GM18498 (cell line): ENCODE measurements around the gene YJEFN3.

Source experiments
- ATAC-seq: cut with Tn5 transposase; IDR thresholded peaks from one replicate; pipeline ENCODE4 v1.9.1; 2021; ENCODE audit warnings: mild to moderate bottlenecking, moderate library complexity; ENCODE audit not compliant: unreplicated experiment

Gene YJEFN3

DNA sequence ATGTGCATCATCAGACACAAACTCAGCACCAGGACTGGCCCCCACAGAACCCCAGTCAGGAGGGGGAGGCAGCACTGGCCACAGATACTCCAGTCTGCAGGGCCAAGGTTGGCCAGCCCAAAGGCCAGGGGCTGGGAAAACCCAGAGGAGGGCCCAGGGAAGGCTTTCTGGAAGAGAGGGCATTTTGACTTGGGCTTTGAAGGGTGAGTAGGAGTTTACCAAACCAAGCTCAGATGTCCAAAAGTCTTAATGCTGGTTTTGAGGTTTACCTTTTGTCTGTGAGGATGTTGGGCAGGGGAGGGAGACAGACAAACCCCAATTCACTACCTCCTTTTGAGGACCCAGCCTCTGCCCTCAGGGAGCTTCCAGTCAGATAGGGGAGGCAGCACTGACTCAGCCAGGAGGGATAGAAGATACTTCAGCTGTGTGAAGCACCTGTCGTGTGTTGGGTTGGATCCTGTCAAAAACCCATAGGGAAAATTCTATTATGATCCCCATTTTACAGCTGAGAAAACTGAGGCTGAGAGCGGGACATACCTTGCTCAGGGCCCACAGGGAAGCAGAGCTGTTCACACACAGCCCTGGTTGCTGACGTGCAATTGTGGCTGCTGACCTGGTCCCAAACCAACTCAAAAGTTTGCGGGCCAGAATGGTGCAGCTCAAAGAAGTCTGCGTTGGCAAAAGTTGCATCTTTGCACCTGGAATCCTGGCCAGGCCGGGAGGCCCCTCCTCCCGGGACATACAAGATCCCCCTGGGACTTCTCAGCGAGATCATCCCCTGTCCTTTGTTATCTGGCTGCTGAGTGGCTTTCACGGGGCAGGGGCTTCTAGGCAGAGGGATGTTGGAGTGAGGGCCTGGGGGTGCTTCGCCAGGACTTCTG lies 22.5 kb downstream of the YJEFN3 start:
- ATAC-seq, result no peak

DNA sequence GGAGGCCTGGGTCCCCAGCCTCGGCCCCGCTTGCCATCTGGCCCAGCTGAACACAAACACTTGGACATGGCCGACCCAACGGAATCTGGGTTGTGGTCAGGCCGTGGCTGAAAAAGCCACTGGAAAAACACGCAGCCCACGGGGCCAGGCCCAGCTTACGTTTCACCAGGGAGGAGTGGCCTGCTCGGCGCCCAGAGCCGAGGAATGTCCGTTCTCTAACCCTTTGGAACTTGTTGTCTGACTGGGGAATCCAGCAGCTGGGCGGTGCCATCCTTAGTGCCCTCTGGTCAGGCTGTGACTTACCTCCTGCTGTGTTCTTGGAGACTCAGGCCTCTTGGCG lies 23.1 kb downstream of the YJEFN3 start:
- ATAC-seq, result no peak

DNA sequence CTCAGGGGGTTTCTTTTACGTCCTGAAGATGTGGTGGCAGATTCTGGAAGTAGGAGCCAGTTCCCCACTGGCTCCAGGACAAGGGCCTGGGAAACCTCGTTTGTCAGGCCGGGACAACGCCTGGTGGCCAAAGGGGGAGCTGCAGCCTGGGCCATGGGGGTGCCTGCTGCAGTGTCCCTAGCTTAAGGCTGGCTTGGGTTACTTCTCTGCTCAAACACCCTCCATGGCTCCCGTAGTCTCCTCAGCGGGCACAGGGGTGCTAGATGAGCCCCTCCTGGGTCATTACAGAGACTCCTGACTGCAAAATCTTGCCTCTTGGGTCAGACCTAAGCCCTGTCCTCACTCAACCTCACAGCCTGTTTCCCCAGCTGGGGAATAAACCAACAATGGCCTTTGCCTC lies 24.1 kb downstream of the YJEFN3 start:
- ATAC-seq, result no peak

DNA sequence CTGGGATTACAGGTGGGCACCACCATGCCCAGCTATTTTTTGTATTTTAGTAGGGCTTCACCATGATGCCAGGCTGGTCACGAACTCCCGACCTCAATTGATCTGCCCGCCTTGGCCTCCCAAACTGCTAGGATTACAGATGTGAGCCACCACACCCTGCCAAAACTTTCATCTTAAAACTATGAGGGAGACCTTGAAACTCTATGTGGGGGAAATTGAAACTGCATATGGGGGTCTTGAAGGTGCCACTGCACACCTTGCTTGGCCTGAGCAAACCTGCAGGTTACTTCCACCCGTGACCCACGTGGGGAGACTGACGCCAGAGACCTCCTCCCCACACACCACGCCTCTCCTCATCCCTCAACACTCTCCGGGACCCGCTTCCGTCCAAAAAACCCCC lies 25.0 kb downstream of the YJEFN3 start:
- ATAC-seq, result no peak

DNA sequence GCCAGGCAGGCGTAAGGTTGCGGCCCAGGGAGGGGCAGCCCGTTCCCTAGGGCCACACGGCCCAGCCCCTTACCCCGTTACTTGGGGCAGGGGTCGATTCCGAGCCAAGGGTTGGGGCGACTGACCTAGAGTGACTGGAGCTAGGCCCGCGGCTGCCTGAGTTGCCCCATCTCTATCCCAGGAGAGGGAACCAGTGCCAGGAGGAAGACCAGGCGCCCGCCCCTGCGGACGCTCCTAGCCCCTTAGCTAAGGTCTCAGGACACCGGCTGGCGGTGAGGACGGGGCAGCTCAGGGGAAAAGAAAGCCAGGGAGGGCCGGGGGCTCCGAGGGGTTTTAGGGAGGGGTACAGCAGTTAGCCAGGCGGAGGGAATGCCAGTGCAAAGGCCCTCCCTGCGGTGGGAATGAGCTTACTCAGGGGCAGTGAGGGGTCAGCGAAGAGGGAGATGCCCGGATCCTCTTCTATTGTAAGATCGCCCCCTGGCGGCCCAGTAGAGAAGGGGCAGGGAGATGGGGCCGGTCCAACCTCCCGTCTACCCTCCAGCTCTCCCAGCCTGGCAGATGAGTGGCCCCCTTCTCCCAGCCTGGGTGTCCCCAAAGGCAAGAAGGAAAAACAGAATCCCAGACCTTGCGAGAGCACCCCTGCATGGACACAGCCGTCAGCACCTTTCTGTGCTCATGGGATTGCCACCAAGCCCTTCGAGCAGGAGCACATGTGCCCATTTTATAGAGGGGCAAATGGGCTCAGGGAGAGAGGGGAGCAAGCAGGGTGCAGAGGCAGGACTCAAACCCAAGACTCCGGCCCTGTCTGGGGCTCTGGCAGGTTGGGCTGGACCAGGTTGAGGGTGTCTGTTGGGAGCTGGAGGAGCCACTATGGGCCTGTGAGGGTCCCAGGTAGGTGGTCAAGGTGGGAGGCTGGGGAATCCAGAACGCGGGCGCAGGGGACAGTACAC lies 25.6 kb downstream of the YJEFN3 start:
- ATAC-seq, result no peak

DNA sequence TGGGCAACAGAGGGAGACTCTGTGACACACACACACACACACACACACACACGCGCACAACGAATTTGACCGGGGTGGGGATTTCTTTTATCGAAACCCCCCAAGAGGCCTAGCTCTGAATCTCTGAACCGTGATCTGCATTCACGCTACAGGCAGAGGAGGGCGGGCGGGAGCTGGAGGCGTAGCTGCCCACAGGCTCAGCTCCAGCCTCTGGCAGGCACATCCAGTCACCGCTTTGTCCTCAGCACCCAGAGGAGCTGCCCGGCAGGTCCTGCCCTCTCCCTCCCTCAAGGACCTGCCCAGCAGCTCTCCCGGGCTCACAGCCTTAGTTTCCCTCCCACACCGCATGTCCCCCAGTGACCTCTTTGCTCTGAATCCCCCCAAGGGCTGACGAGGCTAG lies 29.3 kb downstream of the YJEFN3 start:
- no peak for ATAC-seq

DNA sequence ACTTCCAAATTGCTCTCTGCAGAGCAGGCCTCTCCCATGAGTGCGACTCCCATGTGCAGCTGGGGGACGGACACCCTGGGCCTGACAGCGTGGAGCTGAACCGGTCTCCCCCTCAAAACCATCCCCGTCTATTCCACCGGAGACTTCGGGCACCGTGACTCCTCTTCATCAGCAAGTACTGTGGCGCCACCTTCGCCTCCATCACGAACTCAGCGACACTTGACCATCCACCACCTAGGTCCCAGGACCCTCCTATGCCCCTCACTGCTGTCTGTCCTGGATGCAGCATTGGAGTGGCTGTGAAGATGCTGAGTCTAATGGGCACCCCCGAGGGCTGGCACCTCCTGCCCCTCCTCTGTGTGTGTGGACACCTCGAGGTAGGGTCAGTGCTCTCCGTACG lies 29.9 kb downstream of the YJEFN3 start:
- no peak for ATAC-seq

DNA sequence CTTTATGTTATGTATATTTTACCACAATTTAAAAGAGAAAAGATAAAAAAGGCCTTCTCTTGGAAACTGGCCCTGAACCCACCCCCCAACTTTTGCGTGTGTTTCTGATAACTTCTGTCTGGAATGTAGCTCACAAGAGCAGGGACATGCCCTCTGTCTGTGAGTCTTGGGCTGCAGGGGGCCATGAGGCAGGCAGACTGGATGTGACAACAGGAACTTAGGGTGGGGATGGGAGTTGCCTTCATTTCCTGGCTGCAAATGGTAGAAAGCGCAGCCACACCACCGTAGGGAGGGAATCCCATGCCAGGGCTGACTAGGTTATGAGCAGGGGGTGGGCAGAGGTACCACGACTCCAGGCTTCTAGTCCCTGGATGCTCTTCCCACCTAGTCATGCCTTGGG lies 31.2 kb downstream of the YJEFN3 start:
- no peak for ATAC-seq

DNA sequence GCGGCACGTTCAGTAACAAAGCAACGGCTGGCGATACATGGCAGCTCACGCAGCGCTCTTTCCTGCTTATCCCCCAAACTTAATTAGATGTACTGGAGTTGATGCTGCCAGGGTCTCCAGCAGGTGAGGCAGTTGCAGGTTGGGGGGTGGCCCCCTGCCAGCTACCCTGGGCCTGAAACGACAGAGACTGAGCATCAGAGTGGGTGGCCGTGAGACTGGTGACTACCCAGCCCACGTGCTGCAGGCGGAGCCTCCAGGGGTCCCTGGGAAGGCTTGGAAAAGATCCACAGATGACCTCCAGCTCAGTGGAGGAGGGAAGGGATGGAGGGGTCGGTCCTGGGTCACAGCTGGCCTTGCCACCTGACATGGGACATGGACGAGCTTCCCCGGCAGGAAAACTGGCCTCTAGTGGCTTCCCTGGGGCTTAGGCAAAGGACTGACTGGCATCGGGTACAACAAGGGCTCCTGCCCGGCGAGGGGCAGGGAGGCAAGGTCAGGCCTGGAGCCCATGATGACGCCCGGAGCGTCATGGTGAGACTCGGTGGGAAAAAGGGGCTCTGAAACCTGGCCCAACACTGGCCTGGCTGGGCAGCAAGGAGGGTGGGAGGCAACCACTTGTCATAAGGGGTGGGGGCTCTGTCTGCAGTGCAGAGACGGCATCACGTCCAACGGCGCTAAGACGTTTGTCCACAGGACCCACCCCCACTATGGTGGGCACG lies 33.4 kb downstream of the YJEFN3 start:
- no peak for ATAC-seq

DNA sequence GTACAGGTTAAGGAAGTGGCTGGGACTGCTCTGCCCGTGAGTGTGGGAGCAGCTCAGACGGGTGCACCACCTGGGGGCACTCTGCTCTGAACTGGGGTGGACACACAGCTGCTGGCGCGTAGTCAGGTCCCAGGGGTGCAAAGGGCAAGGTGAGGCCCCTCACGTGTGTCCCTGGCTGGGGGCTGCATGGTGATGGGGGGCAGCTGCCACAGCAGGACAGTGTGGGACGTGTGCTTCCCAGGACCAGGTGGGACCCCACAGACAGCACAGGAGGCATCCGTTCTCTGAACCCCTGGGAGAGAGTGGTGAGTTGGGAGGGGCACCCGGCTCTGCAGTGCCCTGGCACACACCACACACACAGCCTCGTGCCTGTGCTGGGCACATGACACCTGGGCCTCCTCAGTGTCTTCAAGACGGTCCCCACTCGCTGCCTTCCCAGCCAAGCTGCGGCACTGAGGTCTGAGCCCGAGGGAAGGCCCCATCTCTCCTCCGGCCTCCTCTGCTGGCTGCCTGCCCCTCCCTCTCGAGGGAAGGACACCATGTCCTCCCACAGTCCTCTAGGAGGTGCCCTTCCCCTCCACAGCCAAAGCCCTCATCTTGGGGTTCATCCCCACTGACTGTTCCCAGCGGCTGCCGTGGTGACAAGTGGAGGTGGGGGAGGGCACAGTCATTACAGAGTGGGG lies 34.1 kb downstream of the YJEFN3 start:
- ATAC-seq, result no peak

DNA sequence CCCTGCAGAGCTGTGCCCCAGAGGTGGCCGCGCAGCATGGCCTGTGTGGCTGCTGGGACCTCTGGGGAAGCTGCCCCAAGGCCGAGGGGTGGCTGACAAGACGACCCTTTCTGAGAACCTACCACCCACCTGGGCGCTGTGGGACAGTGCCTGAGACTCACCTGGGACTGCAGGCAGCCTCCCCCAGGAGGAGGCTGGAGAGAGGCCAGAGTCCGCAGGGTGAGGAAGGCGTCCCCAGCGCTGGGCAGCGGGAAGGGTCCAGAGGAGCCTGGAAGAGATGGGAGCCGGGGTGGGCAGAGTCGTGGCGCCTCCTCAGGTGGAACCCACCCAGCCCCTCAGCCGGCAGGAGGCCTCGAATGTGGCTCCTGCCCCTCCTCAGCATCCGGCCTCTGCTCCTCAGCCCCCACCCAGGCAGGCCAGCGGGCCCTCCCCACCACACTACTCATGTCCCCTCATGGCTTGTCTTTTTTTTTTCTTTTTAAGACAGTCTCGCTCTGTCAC lies 34.7 kb downstream of the YJEFN3 start:
- no peak for ATAC-seq

DNA sequence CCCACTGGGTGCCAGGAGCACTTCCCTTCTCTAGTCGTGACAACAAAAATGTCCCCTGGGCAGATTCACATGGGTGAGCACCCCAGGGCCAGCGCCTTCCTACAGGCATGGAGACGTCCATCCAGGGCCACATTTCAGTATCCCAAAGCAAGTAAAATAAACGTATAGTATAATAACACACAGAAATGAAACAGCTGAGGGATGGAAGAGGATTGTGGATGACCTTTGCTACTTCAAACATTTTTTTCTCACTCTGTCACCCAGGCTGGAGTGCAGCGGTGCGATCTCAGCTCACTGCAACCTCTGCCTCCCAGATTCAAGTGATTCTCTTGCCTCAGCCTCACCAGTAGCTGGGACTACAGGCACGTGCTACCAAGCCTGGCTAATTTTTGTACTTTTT lies 37.6 kb downstream of the YJEFN3 start:
- no peak for ATAC-seq

DNA sequence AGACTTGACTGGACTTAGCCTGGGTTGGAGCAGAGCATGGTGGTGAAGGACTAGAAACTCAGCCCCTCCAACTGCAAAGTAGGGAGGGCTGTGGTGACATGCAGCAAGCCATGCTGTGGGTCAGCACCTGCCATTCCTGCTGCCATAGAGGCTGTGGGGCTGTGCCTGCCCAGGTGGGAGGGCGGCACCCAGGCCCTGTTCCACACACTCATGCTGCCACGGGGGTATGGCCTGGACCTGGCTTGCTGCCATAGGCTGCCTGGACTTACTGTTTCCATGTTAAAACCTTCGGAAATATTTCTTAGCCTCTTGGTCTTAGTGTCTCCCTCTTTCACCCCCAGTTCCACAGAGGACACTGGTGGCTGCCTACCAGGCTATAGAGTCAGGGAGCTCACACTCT lies 38.7 kb downstream of the YJEFN3 start:
- no peak for ATAC-seq

DNA sequence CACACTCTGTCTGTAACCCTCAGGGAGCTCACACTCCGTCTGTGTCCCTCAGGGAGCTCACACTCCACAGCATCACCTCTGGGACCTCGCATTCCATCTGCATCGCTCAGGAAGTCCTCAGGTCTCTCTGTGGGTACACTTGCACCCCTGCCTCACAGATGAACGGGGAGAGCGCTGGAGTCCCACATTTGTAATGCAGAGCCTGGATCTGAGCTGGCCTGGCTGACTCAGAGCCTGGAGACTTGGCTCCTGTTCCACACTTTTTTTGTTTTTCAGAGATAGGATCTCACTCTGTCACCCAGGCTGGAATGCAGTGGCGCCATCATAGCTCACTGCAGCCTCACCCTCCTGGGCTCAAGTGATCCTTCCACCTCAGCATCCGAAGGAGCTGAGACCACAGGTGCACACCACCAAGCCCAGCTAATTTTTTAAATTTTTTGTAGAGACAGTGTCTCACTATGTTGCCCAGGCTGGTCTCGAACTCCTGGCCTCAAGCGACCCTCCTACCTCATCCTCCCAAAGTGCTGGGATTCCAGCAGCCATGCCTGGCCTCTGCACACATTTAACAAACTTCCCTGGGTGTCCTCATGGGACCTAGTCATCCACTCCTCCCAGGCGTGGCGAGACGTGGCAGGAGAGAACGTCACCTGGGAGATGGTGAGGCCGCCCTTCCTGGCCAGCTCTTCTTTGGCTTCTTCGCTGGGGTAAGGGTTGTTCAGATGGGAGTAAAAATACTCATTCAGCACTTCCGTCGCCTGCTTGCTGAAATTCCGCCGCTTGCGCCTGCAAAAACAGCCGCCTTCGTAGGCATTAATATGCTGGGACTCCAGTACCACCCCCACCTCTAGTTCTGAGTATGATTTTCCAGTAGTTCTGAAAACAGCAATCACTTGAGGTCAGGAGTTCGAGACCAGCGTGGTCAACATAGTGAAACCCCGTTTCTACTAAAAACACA lies 40.4 kb downstream of the YJEFN3 start:
- ATAC-seq, result no peak

DNA sequence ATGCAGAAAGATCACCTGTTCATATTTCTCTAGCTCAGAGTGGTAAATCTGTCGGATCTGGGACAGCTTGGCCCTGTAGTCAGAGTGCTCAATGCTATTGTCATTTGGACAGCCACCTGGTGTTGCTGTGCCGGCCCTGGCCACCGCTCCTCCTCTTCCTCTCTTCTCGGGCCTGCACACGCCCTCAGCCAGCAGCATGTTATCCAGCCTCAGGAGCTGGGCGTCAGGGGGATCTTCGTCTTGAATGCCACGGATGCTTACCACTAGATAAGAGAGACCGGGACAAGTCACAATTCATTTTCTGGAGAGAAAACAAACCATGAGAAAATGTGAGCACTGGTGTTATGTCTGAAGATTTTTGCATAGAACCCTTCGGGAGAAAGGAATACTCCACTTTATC lies 41.9 kb downstream of the YJEFN3 start:
- no peak for ATAC-seq

DNA sequence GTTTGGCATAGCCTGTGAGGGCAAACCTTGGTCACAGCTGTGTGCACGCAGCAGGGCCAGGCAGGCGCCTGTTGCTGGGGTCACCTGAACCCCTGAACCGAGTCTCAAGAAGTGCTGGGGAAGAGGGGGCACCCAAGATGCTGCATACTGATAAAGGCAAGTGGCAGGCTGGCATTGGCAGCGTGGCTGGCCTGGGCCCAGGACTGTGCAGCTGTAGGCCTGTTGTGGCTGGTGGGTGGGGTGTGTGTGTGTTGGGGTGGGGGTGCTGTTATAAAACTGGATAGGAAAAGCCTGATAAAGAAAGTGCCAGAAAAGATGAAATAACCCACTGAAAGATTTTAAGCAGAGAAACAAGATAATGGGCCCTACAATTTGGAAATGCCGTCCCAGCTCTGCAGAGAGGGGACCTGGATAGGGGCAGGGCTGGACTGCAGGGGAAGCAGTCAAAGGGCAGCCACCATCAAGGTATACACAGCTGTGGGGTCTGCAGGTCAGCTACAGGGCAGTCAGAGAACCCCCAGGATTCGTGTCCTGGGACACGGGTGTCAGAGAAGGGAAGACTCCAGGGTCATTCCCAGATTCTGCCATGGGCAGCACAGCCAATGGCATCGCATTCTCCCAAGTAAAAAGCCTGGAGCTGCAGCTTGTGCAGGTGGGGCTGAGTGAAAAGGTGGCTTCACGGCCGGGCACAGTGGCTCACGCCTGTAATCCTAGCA lies 42.5 kb downstream of the YJEFN3 start:
- ATAC-seq, result no peak

DNA sequence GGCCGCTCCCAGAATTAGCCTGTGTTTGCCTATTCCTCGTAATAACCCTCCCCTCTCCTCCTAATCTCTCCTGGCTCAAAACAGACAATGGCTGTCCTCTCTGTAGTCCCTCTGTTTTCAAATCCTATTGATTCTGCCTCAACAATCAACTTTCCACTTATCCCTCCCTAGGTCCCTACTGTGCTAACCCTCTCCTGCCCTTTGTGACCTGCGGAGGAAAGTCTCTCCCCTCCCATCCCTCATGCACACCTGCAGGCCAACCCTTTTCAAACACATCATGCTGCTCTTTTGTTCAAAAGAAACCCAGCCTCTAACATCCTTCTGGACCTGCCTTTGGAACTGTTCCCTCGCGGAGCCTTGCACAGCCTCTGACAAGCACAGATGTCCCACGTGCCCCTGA lies 46.7 kb downstream of the YJEFN3 start:
- ATAC-seq, result no peak

DNA sequence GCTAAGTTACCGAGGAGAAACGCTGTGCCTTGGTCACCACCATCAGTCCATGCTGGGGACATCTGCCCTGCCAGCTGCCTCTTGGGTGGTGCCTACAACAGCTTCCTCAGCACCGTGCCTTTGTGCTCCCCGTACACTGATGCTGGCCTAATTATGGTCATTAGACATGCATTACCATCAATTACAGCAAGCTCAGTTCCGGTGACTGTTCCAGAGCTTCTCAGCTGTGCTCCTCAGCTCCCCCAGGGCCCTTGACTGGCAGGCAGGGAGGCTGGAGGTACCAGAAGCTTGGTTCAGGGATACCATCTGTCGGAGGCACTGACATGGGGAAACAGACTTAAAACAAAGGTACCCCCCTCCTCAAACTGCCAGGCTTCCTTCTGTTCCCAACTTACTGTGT lies 49.5 kb downstream of the YJEFN3 start:
- no peak for ATAC-seq
